GM18520 (cell line): ENCODE results near the gene CDK4.

ENCODE experiments used
- ATAC-seq: cut with Tn5 transposase; IDR thresholded peaks from one replicate; pipeline ENCODE4 v1.9.1; 2021; ENCODE audit not compliant: unreplicated experiment

Gene CDK4

DNA sequence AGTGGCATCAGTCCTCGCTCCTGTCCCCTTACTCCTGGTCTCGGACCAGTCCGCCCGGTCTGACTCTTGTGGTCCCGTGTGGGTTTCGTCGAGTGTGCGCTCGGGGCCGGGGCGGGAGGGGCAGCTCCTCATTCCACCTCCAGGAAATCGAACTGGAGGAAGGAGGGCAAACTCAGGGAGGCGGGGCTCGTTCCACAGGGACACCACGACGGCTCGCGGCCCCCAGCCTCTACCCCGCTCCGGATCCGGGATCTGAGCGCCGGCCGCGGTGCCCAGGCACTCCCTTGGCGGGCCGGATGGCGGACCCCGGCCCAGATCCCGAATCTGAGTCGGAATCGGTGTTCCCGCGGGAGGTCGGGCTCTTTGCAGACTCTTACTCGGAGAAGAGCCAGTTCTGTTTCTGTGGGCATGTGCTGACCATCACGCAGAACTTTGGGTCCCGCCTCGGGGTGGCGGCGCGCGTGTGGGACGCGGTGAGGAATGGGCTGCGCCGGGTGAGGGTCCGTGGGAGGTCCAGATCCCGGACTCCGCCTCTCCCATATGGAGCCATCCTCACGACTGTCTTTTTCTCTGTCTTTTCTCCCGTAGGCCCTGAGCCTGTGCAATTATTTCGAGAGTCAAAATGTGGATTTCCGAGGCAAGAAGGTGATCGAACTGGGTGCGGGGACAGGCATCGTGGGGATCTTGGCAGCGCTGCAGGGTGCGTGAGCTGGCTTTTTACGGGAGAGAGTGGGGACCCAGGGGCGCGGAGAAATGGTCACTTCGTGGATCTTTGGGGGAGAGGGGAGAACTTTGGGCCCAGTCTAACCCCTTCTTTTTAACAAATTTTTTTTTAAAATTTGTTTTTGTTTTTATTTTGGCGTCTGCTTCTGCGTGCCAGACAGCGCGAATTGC lies 20.6 kb upstream of the CDK4 start, which contains the start of gene EEF1AKMT3:
EEF1AKMT3 (plus strand) TSS at position 186 of the 894 bp plus-strand sequence; CDS start at position 297, 111 bp downstream.
- ATAC-seq: no peak

DNA sequence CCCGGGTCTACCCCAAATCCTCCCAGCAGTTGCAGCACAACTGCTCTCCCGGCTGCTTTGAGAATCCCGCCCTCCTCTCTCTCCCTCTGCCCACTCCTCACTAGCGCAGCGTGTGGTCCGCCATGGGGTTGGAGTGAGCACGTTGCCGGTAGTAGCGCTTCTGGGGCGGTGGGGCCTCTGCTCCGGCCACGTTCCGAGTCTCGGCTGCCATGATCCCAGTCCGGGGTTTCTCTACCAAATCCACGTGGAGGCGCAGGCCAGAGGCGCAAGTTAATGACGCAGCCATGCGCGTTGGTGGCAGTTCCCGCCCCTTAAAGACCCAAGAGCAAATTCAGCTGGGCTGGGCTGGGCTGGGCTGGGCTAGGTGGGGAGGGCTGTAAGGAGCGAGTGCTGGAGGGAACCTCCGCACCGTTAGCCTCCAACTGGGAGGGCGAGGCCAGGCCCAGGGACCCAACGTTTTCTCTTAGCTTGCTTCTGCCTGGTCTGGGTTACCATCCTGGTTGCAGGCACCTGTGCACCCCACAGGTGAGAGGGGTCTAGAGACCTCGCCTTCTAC lies 19.8 kb upstream of the CDK4 start, which contains the start of gene METTL1:
METTL1 (minus strand) TSS at position 233 of the 556 bp plus-strand sequence; CDS start at position 211, 22 bp downstream.
- peak; percentile 66 for ATAC-seq

DNA sequence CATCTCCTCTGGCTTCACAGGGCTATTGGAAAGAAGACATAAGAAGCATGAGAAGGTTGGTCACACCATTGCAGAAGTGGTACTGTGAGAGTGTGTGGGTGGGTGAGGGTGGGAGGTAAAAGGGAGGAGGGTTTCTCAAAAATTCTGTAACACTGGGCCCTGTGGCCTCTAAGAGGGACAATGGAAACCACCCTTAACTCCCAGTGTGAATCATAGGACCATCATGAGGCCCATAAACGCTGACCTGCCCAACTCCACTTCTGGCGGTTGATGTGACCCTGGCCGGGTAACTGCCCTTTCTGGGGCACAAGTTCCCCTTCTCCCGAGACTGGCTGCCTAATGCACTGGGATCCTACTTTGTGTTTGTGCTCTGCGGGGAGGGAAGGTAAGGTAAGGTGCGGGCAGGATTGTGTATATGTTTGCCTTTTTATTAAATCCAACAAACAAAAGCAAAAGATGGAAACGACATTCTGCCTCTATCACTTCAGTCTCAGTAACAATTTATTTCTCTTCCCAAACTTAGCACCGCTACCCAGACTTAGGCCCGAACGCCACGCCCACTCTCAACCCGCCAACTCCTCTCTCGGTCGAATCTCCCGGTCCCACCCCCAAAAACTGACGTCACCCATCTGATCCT lies 19.2 kb upstream of the CDK4 start:
- peak; percentile 36 for ATAC-seq

DNA sequence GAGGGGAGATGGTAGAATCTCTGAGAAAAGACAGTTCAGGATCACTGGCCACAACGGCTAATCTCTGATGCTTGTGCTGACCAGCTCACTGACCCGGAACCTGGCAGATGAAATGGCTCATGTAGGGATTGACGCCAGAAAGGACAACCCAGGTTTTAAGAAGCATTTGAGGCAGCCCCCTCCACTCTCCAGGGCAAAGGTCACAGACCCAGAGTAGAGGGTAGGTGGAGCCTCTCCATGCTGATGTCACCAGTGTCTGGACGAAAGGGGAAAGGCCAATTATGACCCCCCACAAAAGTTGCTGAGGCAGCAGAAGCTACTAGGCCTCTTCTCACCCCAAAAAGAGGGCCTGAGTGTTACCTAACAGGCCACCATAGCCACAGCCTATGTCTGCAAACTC lies 18.6 kb upstream of the CDK4 start:
- no peak for ATAC-seq

- ATAC-seq: no peak
Measured at GRCh38 chr12:57769594-57769993, 17.5 kb upstream of the CDK4 start.

DNA sequence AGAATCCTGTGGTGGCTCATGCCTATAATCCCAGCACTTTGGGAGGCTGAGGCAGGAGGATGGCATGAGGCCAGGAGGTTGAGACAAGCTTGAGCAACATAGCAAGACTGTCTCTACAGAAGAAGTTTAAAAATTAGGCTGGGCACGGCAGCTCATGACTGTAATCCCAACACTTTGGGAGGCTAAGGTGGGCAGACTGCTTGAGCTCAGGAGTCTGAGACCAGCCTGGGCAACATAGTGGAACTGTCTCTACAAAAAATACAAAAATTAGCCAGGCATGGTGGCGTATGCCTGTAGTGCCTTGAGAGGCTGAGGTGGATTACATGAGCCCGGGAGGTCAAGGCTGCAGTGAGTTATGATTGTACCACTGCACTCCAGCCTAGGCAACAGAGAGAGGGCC lies 15.8 kb upstream of the CDK4 start:
- no peak for ATAC-seq

DNA sequence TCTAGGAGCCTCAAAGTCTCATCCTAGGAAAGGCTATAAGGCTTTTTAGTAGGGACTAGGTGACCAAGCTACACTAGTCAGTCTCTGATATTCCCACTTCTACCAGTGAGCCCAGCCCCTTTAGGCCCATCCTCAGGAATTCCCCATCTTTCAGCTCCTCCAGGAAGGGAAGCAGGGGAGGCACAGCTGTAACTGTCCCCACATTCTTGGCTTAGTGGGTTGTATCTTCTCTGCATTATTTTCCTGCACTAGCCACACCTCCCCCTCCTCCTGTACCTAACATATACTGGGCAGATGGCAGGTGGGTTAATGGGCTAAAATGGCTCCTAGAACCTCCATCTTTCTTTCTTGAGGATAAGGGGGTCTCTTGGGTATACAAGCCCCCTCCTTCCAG lies 15.2 kb upstream of the CDK4 start:
- ATAC-seq: no peak

- no peak for ATAC-seq
Measured at GRCh38 chr12:57766464-57767304, 14.6 kb upstream of the CDK4 start, which contains the start of gene CYP27B1. CYP27B1 (minus strand) TSS chr12:57767078; CDS start chr12:57767041, 37 bp downstream.

DNA sequence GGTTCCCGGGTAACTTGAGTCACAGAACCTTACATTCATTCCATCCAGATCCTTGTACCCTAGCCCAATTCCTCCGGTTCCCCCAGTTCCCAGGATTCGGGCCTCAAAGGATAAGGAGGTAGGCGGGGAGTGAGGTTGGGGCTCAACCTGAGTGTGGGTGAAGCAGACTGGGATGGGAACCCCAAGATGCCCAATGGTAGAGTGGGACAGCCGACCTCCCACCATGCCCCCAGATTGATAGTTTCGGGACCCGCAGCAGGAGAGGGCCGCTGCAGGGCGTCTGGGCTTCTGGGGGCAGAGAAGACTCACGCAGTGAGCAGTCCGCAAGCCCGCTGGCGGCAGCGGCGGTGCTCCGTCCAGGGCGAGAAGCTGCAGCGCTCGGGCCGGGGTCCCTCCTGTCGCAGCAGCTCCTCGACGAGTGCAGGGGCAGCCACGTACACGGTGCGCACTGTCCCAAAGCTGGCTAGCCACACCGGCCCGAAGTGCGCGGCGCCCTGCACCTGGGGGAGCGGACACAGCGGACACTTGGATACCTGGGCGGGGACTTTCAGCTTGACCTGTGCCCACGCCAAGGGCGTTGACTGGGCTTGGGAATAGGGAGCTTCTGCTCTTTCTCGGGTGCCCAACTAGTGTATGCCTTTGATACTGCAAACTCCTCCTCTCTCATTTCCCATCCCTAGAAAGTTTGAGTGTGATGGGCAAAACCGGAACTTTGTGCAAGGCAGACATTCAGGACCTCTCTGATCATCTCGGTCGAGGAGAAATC lies 13.8 kb upstream of the CDK4 start:
- no peak for ATAC-seq

- no peak for ATAC-seq
Measured at GRCh38 chr12:57765003-57765697, 13.0 kb upstream of the CDK4 start.

GRCh38 chr12:57764662-57765002 lies 12.5 kb upstream of the CDK4 start:
- no peak for ATAC-seq

GRCh38 chr12:57763881-57764661 lies 12.0 kb upstream of the CDK4 start:
- ATAC-seq: no peak

DNA sequence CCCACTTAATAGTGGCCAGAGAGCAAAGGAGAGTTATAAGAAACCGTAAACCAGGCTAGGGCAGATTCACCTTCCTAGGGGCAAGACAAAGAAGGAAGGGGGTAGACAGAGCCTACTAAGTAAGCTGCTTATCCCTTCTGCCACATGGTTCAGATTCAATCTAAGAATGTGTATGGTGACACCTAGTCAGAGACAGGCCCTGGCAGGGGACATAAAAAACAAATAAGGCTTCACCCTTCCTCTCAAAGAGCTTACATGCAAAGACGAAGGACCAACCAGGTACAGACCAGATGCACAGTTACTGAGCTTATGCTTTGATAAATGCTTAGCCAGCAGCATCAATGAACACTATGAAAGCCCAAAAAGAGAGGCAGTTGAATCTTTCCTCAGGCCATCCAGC lies 10.4 kb upstream of the CDK4 start:
- no peak for ATAC-seq

- no peak for ATAC-seq
Measured at GRCh38 chr12:57761391-57761998, 9.4 kb upstream of the CDK4 start.

GRCh38 chr12:57760347-57760982 lies 8.4 kb upstream of the CDK4 start:
- no peak for ATAC-seq

DNA sequence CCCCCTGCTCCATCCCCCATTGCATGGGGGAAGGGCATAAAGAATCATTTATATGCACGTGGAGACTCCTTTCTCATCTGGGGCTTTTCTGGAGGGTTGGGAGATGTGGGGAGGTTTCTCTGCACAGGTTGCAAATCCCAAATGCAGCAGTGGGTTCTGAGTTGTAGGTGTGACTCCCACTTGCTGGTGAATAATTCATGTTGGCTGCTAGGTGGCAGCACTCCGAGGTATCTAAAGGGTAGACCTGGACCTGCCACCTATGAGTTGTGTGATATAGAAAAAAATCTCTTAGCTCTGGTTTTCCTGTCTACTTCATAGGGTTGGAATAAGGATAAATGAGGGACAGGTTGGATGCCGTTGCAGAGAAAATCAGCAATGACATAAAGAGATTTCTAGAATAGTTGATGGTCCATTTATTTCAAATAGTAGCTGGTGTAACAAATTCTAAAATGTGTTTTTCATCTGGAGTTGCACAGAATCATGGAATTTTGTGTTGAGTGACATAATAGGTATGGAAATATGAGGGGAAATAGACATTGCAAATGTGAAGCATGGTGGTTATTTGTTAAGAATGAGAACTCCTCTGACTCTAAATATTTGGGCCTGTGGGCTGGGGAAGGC lies 7.4 kb upstream of the CDK4 start:
- ATAC-seq: no peak

- no peak for ATAC-seq
Measured at GRCh38 chr12:57758552-57759359, 6.6 kb upstream of the CDK4 start.
